IPS-NIHi7 (cell line): ENCODE data around the gene ANKRD24.
A peak's percentile ranks its signal among the peaks of the same experiment; 100 is the strongest.
"Not testable (repeated sequence)": the region's sequence is repeated elsewhere in the genome, so short reads cannot be mapped to it uniquely, and the experiment has no call there.

Experiments
- DNase-seq: peaks from one replicate; pipeline ENCODE4 v3.0.0; 2012; ENCODE audit warnings: mixed read lengths; ENCODE audit errors: extremely low spot score

ANKRD24 gene

DNA sequence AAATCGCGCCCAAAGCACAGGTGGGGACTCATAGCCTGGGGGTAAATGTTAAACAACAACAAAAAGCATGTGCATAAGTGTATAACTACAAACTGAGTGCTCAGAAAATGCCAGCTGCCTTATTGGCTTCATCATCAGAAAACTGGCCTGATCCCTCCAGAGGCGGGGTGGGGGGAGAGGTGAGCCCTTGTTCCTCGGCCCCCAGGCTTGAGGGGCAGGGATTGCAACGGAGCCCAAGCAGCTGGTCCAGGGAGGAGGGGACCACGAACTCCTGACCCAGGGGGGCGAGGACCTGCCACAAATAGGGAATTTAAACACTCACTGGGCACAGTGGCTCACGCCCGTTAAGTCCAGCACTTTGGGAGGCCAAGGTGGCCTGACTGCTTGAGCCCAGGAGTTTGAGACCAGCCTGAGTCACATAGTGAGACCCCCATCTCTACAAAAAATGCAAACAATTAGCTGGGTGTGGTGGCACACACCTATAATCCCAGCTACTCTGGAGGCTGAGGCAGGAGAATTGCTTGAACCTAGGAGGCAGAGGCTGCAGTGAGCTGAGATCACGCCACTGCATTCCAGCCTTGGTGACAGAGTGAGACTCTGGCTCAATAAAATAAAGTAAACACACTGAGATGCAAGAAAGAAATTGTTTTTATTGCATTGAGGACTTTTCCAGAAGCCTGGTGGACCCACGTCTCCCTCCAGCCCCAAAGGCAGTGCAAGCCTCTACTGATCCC lies 8.8 kb upstream of the ANKRD24 start:
- DNase-seq: no peak

DNA sequence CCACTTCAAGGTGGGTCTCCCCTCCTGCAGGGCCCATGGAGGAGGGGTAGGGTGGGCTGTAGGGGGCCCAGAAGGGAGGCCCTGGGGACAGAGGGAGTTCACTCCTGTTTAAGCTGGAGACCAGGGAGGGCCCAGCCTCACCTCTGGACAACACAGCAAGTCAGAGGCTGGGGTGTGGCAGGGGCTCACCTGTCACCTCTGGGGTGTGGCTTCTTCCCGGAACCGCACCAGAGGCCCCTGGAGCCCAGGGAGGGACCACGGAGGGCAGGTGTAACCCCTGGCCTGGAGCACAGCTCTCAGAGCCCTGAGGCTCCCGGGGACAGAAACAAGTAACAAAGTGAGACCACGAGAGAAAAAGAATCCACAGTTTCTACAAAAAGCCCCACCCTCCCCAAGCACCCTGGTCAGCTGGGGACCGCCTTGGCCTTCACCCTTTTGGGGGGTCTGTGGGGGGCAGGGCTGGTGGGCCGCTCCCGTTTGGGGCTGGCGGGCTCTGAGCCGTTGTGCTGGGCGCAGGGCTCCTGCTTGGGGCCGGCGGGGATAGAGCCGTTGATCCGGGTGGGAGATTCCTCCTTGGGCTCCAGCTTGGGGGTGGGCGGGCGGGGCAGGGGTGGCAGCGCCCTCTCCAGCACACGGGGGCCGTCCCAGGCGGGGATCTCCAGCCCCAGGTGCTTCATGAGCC lies 8.1 kb upstream of the ANKRD24 start:
- no peak for DNase-seq

DNA sequence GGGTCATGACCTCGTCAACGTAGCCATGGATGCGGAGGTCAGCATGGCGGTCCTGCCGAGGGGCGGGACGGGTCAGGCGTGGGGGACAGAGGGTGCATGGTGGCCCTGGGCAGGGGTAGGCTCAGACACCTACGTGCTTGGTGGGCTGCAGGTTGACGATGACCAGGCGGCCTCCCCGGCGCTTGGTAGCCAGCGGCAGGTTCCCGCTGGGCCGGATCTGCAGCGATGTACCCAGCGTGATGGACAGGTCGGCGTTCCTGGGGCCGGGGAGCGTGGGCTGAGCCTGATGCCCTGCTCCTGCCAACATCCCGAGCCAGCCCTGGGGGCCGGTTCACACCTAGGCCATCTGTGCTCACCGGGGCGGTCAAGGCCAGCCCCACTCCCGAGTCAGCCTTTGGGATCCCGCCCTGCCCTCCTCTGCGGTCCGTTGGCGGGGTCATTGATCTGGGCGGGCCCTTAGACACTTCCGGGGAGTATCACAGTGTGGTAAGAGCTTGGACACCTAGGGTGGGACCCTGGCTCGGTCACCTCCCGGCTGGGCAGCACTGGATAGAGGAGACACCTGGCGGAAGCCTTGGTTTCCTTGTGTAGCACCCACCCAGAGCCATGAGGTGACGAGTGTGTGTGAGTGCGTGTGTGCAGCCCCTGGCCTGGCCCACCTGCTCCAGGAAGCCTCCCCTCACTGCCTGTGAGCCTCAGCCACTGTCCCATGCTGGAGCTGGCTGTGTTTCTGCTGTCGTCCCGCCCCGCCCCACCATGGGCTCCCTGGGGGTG lies 7.4 kb upstream of the ANKRD24 start:
- no peak for DNase-seq

DNA sequence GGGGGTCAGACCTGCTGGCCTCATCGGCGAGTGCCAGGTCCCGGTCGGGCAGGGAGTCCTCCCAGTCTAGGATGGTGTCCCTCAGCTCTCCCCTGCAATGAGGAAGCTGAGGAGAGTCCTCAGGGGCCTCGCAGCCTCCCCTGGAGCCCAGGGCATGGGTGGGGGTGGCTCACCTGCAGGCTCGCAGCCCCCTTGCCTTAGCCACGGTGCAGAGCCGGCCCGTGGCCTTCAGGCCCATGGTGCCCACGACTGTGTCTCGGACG lies 6.9 kb upstream of the ANKRD24 start:
- DNase-seq: no peak

DNA sequence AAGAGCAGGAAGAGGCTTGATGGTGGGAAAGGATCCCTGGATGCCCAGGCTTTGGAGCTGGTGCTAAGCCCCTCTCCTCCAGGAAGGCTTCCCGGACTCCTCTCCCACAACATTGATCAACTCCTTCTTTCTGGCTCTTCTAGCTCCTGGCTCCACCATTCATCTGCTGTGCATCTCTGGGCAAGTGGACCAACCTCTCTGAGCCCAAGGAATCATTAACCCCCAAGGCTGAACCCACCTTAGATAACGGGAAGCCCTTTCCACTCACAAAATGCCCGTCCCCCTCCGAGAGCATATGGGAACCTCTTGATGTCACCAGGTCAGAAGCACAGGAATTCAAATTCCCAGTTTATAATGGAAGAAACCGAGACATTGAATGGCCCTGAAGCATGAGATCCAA lies 5.3 kb upstream of the ANKRD24 start:
- no peak for DNase-seq

DNA sequence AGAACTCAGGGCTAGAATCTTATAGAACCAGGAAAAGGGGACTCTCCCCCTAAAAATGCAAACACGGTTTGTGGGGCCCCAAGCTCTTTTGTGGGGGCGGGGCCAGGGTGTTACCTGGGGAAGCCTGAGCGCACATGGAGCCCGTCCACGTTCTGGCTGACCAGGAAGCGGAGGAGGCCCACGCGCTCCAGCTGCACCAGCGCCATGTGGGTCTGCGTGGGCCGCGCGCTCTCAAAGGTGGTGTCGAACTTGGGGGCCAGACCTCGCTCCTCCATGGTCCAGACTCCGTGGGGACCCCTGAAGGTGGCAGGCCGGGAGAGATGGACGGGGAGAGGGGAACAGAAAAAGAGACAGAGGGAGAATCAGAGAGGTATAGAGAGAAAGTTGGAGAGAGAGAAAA lies 3.5 kb upstream of the ANKRD24 start:
- no peak for DNase-seq

DNA sequence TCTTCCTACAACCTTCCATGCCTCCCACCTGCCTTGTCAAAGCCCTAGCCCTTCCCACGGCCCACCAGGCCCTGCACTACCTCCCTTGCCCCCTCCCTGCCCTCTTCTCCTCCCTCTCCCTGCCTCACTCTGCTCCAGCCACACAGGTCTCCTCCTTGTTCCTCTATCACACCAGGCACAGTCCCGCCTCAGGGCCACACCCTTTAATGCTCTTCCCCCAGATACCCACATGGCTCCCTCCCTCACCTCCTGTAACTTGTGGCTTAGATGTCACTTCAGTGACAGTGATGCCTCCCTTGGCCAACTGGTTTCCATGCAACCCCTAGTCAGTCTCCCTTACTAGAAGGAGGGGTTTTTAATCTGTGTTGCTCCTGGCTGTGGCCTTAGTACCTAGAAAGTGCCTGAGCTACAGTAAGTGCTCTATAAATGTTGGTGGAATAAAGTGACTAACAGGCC lies 1.4 kb upstream of the ANKRD24 start:
- DNase-seq: no peak

DNA sequence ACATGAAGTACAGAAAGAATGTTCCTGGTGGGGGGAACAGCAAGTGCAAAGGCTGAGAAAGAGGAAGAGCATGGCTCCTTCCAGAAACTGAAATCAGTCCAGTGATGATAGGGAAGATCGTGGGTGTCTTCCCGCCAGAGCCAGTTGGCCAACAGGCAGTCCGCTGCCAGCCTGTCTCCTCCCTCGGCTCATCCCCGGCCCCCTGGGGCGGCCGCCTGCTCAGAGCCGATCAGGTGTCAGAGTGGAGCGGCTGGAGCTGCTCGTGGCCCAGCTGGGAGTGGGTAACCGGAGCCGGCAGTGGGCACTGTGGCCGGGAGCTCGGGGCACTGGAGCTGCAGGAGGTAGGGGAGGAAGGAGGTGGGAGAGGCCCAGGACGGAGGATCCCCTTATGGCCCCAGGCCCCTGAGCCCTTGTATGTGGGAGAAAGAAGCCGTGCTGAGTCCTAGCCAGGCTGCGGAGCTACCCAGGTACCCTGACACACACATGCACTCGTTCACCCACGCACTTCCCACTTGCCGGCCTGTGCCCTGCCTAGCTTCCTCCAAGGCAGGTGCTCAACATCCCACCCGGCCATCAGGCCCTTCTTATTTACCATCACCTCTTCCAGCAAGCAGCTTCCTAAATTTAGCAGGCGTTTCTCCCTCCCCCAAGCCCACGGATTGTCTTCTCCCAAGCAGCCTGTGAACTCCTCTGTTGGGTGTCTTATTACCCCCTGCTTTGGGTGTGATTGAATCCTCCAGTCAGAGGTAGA lies 1.7 kb downstream of the ANKRD24 start:
- DNase-seq: no peak

DNA sequence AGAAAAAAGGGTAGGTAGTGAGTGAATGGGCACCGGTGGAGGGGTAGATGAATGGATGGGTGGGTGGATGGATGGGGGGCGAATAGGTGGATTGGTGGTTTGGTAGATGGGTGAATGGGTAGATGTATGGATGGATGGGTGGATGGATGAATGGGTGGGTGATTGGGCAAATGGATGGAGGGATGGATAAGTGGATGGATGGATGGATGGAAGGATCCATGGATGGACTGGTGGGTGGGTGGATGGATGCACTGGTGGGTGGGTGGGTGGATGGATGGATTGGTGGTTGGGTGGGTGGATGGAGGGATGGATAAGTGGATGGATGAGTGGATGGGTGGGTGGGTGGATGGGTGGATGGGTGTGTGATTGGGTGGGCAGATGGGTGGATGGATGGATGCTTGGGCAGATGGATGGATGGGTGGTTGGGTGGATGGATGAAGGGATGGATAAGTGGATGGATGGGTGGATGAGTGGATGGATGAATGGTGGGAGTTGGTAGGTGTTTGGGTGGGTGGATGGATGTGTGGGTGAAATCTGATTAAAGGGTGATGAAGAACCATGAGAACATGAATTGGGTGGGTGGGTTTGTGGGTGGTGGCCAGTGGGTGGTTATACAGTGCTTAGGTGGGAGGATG lies 2.3 kb downstream of the ANKRD24 start:
- DNase-seq: no peak

DNA sequence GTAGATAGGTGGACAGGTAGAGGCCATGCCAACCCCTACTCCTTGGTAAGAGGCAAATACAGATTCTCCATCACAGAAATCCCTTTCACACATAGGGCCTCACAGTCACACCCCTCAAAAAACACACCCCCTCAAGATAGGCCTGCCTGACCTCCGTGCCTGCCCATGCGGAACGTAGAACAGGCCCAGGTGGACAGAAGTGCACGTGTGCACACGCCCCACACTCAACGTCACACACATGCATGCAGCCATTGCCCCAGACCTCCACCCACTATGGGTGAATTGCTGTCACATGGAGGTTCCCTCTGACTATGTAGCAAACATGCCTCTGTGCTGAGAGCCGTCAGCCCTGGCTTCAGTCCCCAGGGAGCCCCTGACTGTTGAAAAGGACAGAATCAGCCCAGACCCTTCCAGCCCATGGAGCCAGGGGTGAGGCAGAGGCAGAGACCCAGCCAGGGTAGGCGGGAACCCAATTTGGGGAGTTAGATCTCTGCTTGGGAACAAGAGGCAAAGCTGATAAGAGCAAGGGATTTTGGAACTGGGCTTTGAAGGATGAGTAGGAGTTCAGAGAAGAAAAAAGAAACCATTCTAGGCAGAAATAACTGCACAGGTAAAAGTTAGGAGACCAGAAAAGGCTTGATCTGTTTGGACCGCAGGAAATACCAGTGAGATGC lies 3.1 kb downstream of the ANKRD24 start:
- DNase-seq: no peak

DNA sequence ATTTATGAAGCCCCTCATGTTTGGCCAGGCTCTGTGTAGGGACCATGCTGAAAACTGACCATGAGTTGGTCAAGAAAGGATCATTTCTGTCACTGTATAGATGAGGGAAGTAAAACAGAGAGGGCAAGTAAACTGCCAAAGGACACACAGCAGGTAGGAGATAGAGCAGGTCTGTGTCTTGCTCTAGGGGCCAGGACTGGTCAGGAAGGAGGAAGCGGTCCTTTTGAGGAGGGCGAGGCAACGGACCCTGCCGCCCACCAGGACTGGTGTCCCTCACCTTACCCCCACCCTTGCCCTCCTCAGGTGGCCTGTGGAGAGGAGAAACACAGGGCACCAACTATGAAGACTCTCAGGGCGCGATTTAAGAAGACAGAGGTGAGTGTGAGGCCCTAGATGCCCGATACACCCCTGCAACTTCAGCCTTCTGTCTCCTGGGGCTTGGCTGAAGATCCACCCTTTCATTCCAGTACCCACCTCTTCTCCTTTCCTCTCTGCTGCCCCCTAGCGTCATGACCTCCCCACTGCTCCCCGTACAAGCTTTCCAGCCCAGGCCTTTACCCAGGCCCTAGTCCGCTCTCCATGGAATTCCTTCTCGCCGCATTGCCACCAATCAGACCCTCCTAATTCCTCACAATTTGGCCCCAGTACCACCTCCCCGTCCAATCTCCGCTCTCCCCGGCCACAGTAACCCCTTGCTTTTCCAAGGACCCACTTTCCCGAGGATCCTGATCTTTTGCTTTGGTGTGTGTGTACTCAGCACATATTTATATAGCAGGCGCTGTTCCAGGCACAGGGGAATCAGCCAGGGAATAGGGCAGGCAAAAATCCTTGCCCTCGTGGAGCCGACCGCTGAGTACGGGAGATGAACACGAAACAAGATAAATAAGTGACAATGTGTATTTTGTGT lies 3.9 kb downstream of the ANKRD24 start:
- peak; percentile 95 for DNase-seq

DNA sequence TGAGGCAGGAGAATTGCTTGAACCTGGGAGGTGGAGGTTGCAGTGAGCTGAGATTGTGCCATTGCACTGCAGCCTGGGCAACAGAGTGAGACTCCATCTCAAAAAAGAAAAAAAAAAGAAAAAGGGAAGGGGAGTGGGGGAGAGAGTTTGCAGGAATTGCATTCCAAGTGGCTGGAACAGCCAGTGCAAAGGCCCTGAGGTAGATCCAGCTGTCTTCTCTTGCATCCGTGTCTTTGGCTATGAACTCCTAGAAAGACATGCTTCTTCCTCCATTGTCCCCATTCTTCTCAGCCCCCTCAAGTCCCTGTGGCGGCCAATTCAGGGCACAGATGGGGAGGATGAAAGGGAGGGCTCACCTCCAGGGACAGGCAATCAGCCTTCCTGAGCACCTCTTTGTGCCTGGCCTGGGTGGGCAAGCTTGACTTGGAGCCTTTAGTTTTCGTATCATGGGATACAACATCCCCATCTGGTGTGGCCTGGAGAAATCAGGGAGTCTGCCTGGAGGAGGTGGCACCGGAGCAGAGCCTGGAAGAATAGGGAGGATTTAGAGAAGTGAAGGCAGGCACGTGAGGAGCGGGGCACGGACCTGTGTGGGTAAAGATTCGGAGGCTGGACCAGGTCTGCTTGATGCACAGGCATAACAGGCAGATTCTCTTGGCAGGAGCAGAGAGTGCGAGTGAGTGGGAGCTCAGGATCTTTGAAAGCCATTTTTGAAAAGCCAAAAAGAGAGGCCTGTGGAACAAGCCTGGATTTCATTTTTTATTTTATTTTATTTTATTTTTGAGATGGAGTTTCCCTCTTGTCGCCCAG lies 5.0 kb downstream of the ANKRD24 start:
- DNase-seq: no peak

DNA sequence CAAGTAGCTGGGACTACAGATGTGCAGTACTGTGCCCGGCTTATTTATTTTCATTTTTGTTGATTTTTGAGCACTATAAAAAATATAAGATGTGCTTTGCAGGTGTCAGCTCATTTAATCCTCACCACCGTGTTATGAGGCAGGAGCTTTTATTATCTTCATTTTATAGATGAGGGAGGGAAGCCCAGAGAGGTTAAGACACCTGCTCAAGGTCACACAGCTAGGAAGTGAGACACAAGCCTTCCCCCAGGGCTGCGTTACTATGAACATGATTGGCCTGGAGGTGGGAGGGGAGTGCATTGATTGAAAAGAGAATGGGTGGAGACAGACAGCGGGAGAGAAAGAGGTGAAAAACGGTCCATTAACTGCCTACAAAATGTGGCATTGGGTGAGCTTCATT lies 7.2 kb downstream of the ANKRD24 start:
- no peak for DNase-seq

DNA sequence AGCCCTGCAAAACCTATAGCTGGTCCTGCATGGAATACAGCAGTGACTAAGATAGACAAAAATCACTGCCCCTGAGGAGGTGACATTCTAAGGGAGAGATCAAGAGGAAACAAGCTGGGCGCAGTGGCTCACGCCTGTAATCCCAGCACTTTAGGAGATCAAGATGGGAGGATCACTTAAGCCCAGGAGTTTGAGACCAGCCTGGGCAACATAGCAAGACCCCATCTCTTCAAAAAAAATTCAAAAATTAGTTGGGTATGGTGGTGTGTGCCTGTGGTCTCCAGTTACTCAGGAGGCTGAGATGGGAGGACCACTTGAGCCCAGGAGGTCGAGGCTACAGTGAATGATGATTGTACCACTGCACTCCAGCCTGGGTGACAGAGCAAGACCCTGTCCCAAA lies 10.0 kb downstream of the ANKRD24 start:
- DNase-seq: not testable (repeated sequence)

DNA sequence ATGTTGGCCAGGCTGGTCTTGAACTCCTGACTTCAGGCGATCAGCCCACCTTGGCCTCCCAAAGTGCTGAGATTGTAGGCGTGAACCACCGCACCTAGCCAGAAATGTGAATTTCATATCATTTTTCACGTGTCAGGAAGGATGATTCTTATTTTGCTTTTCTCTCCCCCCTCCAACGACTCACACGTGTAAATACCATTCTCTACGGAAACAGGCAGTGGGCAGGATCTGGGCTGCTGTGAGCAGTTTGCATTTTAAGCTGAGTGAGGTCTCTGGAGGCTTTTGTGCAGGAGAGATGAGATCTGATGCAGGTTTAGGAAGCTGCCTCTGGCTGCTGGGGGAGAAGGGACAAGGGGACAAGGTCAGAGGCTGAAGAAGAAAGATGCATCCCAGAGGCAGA lies 11.9 kb downstream of the ANKRD24 start:
- DNase-seq: no peak

DNA sequence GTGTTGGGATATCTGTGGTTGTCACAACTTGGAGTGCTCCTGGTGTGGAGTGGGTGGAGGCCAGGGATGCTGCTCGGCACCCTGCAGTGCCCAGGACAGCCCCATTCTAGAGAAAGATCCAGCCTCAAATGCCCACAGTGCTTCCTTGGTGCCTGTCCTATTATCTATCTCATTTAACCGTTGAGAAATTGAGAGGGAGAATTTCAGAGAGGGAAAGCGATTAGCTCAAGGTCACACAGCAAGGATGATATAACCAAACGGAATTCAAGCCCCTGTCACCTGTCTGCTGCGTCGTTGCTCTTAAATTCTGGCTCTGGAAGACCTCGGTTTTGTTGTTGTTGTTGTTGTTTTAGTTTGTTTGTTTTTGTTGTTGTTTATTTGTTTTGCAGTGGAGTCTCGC lies 13.5 kb downstream of the ANKRD24 start:
- DNase-seq: no peak

DNA sequence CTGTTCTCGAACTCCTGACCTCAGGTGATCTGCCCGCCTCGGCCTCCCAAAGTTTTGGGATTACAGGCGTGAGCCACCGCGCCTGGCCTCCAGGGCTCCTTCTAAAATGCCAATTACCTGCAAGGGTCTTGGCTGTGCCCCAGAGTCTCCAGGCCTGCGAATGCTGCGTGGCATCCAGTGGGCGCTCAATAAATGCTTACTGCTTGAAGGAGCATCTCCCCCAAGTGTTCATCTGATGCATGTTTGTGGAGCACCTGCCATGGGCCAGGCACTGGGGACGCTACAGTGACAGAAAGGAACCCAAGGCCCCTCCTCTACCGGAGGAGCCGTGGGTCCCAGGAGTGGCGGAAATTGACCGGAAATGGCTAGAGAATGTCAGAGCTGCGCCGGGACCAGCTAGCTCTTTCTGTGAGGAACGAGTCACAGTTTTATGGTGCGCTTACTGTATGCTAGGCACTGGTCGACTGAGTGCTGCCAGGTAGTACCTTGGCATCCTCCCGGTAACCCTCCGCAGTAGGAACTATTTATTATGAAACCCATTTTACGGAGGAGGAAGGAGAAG lies 14.2 kb downstream of the ANKRD24 start:
- no peak for DNase-seq

DNA sequence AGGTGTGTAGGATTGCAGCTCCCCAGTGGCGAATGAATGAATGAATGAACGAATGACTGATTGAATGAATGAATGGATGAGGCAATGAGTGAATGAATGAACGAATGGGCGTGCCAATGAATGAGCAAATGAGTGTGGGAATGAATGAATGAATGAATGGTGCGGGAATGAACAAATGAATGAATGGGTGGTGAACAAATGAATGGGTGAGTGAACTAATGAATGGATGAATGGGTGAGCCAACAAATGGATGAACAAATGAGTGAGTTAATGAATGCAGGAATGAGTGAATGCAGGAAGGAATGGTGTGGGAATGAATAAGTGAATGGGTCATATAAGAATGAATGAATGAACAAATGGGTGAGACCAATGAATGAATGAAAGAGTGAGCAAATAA lies 14.7 kb downstream of the ANKRD24 start:
- DNase-seq: no peak
